ENCODE data around the gene IDH3G.

Gene IDH3G

GRCh38 chrX:153784325-153784967 lies 9.7 kb downstream of the IDH3G start:
- no peak for DNase-seq

- no peak for DNase-seq
These were observed 10.7 kb downstream of the IDH3G start for GRCh38 chrX:153783378-153784013.

GRCh38 chrX:153782871-153783270 lies 11.3 kb downstream of the IDH3G start:
- no peak for DNase-seq

- peak; percentile 64 for DNase-seq
These were observed 11.9 kb downstream of the IDH3G start for GRCh38 chrX:153782313-153782712.

- DNase-seq = no peak
These were observed 12.6 kb downstream of the IDH3G start for GRCh38 chrX:153781428-153782047.

- DNase-seq = peak; percentile 12
These were observed 13.3 kb downstream of the IDH3G start, which contains the start of gene SRPK3 for GRCh38 chrX:153780678-153781427. Gene SRPK3, plus strand, starts transcription at chrX:153781041. Its CDS starts 46 bp downstream, at chrX:153781087.

GRCh38 chrX:153779891-153780677 lies 14.1 kb downstream of the IDH3G start:
- no peak for DNase-seq

GRCh38 chrX:153778684-153779101 lies 15.5 kb downstream of the IDH3G start:
- DNase-seq = no peak

GRCh38 chrX:153778181-153778580 lies 16.0 kb downstream of the IDH3G start:
- no peak for DNase-seq

- DNase-seq = no peak
These were observed 16.7 kb downstream of the IDH3G start for GRCh38 chrX:153777261-153778090.

GRCh38 chrX:153776611-153777045 lies 17.5 kb downstream of the IDH3G start:
- peak; percentile 22 for DNase-seq

GRCh38 chrX:153776120-153776599 lies 18.0 kb downstream of the IDH3G start:
- no peak for DNase-seq

- no peak for DNase-seq
These were observed 18.7 kb downstream of the IDH3G start for GRCh38 chrX:153775293-153776119.

- DNase-seq = no peak
These were observed 19.4 kb downstream of the IDH3G start for GRCh38 chrX:153774576-153775292.

- no peak for DNase-seq
These were observed 20.2 kb downstream of the IDH3G start for GRCh38 chrX:153773741-153774575.

GRCh38 chrX:153773218-153773611 lies 21.0 kb downstream of the IDH3G start:
- DNase-seq = no peak

GRCh38 chrX:153772316-153773217 lies 21.6 kb downstream of the IDH3G start:
- no peak for DNase-seq
